ENCODE results near the gene RAMP1. TPM values are rescaled to one million over a fixed set of nuclear protein-coding genes. Genes with fewer than 3 reads are reported as not detected.
"Not testable (repeated sequence)": the region's sequence is repeated elsewhere in the genome, so short reads cannot be mapped to it uniquely, and the experiment has no call there.

Gene RAMP1
- total and polyA plus RNA-seq, 9 donors, result 1.8 to 62.5 (median 29.4) TPM

DNA sequence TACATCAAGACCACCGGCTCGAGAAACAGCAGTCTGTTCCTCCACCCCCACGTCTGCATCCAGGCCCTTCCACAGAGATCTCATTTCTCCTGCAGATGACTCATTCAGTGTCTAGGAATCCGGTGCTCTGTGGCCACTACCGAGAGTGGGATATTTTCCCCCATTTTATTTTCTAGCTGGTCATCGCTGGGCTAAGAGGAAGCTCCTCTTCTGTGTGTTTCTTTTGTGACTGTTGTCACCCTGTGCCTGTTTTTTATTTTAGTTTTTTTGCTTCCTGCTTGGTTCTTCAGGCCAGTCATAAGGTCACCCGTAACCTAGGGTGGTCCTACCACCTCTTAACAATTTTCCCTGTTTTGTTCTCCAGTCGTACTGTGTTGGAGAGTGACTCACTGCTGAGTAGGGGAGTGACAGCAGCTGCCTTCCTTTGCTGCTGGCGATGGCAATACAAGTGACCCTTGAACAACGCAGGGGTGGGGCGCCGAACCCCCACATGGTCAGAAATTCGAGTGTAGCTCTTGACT, 6.7 kb downstream of the RAMP1 start:
- Histone ChIP-seq H3K27ac (no peak overlapping the region), H3K4me1 (ENCODE audit: insufficient read depth) (no peaks in the 10 kb centered on the region), H3K27me3 (no peaks in the 10 kb centered on the region), H3K4me3 (no peak overlapping the region), H3K9me3 (no peaks in the 10 kb centered on the region), H3K36me3 (no peaks in the 10 kb centered on the region)
- DNase-seq, result peak in 3 of 5 donors; percentile 9 to 21 (median 20)
- TF ChIP-seq, protein P1, sequence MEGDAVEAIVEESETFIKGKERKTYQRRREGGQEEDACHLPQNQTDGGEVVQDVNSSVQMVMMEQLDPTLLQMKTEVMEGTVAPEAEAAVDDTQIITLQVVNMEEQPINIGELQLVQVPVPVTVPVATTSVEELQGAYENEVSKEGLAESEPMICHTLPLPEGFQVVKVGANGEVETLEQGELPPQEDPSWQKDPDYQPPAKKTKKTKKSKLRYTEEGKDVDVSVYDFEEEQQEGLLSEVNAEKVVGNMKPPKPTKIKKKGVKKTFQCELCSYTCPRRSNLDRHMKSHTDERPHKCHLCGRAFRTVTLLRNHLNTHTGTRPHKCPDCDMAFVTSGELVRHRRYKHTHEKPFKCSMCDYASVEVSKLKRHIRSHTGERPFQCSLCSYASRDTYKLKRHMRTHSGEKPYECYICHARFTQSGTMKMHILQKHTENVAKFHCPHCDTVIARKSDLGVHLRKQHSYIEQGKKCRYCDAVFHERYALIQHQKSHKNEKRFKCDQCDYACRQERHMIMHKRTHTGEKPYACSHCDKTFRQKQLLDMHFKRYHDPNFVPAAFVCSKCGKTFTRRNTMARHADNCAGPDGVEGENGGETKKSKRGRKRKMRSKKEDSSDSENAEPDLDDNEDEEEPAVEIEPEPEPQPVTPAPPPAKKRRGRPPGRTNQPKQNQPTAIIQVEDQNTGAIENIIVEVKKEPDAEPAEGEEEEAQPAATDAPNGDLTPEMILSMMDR (IDR thresholded peaks at IDR 0.05), result no peak
- TF ChIP-seq POLR2A (IDR thresholded peaks at IDR 0.05), result no peak
- TF ChIP-seq EP300 (IDR thresholded peaks at IDR 0.05), result no peak
- intact Hi-C loops (cut with DNase I), result loop anchor here in 1 of 4 donors (10.0 kb wide), 1 partner anchor 59 kb away; no protein-coding TSS in a partner anchor
- 48 to 57% (median 50%) methylated on average over 13 of the region's 13 CpGs for WGBS, 3 donors

- H3K4me1 ChIP-seq (ENCODE audit: insufficient read depth), result peaks cover 2% of the 10 kb centered on the region
- TF ChIP-seq, protein P1 (IDR thresholded peaks at IDR 0.05), result no peak
- no peak for TF ChIP-seq POLR2A (IDR thresholded peaks at IDR 0.05)
- TF ChIP-seq EP300 (IDR thresholded peaks at IDR 0.05), result no peak
- H3K27me3 ChIP-seq, result no peaks in the 10 kb centered on the region
- H3K36me3 ChIP-seq, result no peaks in the 10 kb centered on the region
- intact Hi-C loops (cut with DNase I), result loop anchor here in 1 of 4 donors (10.0 kb wide), 1 partner anchor 57 kb away; no protein-coding TSS in a partner anchor
- WGBS, 3 donors, result 92 to 95% (median 94%) methylated on average over 10 of the region's 10 CpGs
- no peak overlapping the region for H3K27ac ChIP-seq
- no peaks in the 10 kb centered on the region for H3K9me3 ChIP-seq
- no peak overlapping the region for H3K4me3 ChIP-seq
- peak in 1 of 5 donors; percentile 13 for DNase-seq
These were observed 8.0 kb downstream of the RAMP1 start for GRCh38 chr2:237867465-237867864.

DNA sequence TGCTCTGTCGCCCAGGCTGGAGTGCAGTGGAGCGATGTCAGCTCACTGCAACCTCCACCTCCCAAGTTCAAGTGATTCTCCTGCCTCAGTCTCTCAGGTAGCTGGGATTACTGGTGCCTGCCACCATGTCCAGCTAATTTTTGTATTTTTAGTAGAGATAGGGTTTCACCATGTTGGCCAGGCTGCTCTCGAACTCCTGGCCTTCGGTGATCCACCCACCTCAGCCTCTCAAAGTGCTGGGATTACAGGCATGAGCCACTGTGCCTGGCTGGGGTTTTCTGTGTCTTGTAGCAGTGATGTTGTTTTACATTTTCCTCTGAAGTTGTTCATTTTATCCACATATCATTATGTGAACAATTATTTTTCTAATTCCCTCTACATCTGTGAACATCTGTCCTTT, 8.7 kb downstream of the RAMP1 start:
- not testable (repeated sequence) for H3K9me3 ChIP-seq; H3K36me3 ChIP-seq; H3K27me3 ChIP-seq; H3K4me3 ChIP-seq; H3K4me1 ChIP-seq (ENCODE audit: insufficient read depth)
- intact Hi-C loops (cut with DNase I), result loop anchor here in 1 of 4 donors (10.0 kb wide), 1 partner anchor 57 kb away; no protein-coding TSS in a partner anchor
- peak overlapping the region in 1 of 2 donors; percentile 63 for H3K27ac ChIP-seq
- DNase-seq, result peak in 1 of 5 donors; percentile 8
- 69 to 94% (median 72%) methylated on average over 4 of the region's 4 CpGs for WGBS, 3 donors

DNA sequence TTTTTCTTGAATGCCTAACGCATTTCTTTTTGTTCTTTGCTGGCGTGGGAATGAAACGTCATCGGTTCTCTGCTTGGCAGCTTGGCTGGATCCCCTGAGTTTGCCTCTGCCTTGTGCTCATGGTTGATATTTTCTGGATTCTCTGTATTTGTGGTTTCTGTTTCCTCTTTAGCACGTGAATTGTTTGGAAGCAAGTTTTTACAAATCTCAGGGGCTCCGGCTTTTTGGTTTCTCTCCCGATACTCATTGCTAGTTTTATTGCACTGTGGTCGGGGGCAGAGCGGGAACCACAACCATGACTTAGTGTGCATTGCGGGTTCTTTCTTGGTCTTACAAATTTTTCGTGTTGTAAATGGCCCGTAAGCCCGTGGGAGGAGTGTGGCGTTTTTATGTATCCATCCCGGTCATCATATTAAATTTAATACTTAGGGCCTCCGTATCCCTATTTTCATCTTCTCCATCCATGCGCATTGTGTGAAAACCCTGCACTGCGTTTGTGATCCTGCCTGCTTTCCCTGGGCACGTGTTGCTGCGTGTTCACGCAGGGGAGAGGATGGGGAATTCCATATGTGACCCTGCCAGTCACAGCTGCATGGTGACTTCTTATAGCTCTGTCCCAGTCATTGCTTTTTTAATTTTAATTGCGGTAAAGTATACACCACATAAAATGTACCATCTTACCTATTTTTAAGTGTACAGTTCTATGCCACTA, 9.4 kb downstream of the RAMP1 start:
- Histone ChIP-seq H3K27ac (peak overlapping the region; percentile 20 to 63), H3K27me3 (no peaks in the 10 kb centered on the region), H3K36me3 (no peaks in the 10 kb centered on the region), H3K9me3 (no peaks in the 10 kb centered on the region), H3K4me1 (ENCODE audit: insufficient read depth) (peaks cover 8% of the 10 kb centered on the region), H3K4me3 (no peak overlapping the region)
- TF ChIP-seq POLR2A (IDR thresholded peaks at IDR 0.05), result no peak
- no peak for TF ChIP-seq EP300 (IDR thresholded peaks at IDR 0.05)
- TF ChIP-seq, protein P1 (IDR thresholded peaks at IDR 0.05), result no peak
- 41 to 47% (median 47%) methylated on average over 22 of the region's 22 CpGs for WGBS, 3 donors
- intact Hi-C loops (cut with DNase I), result loop anchor here in 1 of 4 donors (10.0 kb wide), 1 partner anchor 56 kb away; no protein-coding TSS in a partner anchor
- DNase-seq, result peak in 2 of 5 donors; percentile 33 to 48
